ENCODE measurements around the gene NPTX2. TPM values are rescaled to one million over a fixed set of nuclear protein-coding genes. Genes with fewer than 3 reads are reported as not detected.

Gene NPTX2
- total and polyA plus RNA-seq, 2 of the 8 experiments (the other 6 are each of a cell fraction or from before 2014, with no cell fraction given), result 18.4 to 19.2 TPM

GRCh38 chr7:98575878-98576277 lies 41.2 kb upstream of the NPTX2 start:
- Histone ChIP-seq H3K36me3 (ENCODE audit: control insufficient read depth in 2 of 4, insufficient read depth in 4 of 4, low read length in 3 of 4) (no peaks in the 10 kb centered on the region), H2AFZ (ENCODE audit: low read length) (no peak overlapping the region), H2BK15ac (ENCODE audit: low read length) (no peak overlapping the region), H4K5ac (ENCODE audit: insufficient read length, low read depth, low read length) (no peak overlapping the region), H3K27ac (ENCODE audit: low read depth, low read length) (no peak overlapping the region), H4K20me1 (replicated peaks in 1 of 2; ENCODE audit: control insufficient read depth in 1 of 2, insufficient read depth in 2 of 2, low read length in 2 of 2) (no peaks in the 10 kb centered on the region), H3K4me2 (ENCODE audit: insufficient read depth in 1 of 2, low read depth in 2 of 2, low read length in 2 of 2) (no peak overlapping the region), H3K9ac (replicated peaks in 1 of 4; ENCODE audit: extremely low read depth in 1 of 4, low read depth in 3 of 4, low read length in 3 of 4) (no peak overlapping the region), H3K4me3 (ENCODE audit: extremely low read depth in 1 of 4, insufficient read depth in 2 of 4, low read depth in 3 of 4, low read length in 4 of 4) (no peak overlapping the region), H3K23me2 (ENCODE audit: low read depth, low read length) (no peaks in the 10 kb centered on the region), H3K79me2 (ENCODE audit: control insufficient read depth in 1 of 2, insufficient read depth in 2 of 2, low read length in 2 of 2) (no peaks in the 10 kb centered on the region), H2BK120ac (replicated peaks; ENCODE audit: low read depth, low read length) (no peak overlapping the region), H4K91ac (replicated peaks; ENCODE audit: insufficient read length, low read length) (no peak overlapping the region), H4K8ac (ENCODE audit: extremely low read depth, insufficient read depth, low read length) (no peak overlapping the region), H2AK5ac (ENCODE audit: low read depth, low read length) (no peak overlapping the region), H2BK12ac (ENCODE audit: low read depth, low read length) (no peak overlapping the region), H3K9me3 (ENCODE audit: insufficient read depth in 2 of 2, low read depth in 1 of 2, low read length in 1 of 2) (peaks cover 12 to 14% of the 10 kb centered on the region in 2 experiments), H3K18ac (ENCODE audit: extremely low read depth, low read length) (no peak overlapping the region), H3K23ac (ENCODE audit: insufficient read length) (no peak overlapping the region), H3K27me3 (replicated peaks in 1 of 4; ENCODE audit: control insufficient read depth in 3 of 4, extremely low read depth in 1 of 4, insufficient read depth in 3 of 4, low read length in 3 of 4) (no peaks in the 10 kb centered on the region), H3K4me1 (replicated peaks in 1 of 4; ENCODE audit: control insufficient read depth in 3 of 4, insufficient read depth in 4 of 4, low read length in 3 of 4) (no peaks in the 10 kb centered on the region), H3K14ac (ENCODE audit: insufficient read length) (no peak overlapping the region), H2BK5ac (ENCODE audit: low read depth, low read length) (no peak overlapping the region), H3K79me1 (ENCODE audit: low read depth, low read length) (no peaks in the 10 kb centered on the region), H2BK20ac (ENCODE audit: low read length) (no peak overlapping the region), H3K56ac (replicated peaks; ENCODE audit: insufficient read length, low read depth, low read length) (no peak overlapping the region), H3K4ac (replicated peaks; ENCODE audit: insufficient read length, low read depth, low read length) (no peak overlapping the region)
- POLR2A ChIA-PET (ENCODE audit: partially characterized antibody), result interaction anchor here (0.6 kb wide), 1 partner anchor 140 kb away, joined by 3 read pairs; no protein-coding TSS in a partner anchor
- WGBS, 2 experiments (ENCODE audit: extremely low coverage in 1 of 2, insufficient coverage in 1 of 2, insufficient read length in 1 of 2, insufficient replicate concordance in 2 of 2, low coverage in 1 of 2, low lambda C conversion rate in 2 of 2, missing lambda C conversion rate in 1 of 2), result 68% methylated on average over 2 of the region's 2 CpGs; no CpG with 5 or more reads in 1 of the 2 experiments
- no peak for FAIRE-seq
- TF ChIP-seq SIN3A (conservative IDR thresholded peaks at IDR 0.05 in 1 of 2, IDR thresholded peaks at IDR 0.05 in 1 of 2; ENCODE audit: low read depth in 1 of 2, low read length in 2 of 2) (no peak), EZH2 (IDR thresholded peaks at IDR 0.05; ENCODE audit: low read depth, low read length, severe bottlenecking) (no peak), TCF12 (IDR thresholded peaks at IDR 0.05; ENCODE audit: low read depth, low read length) (no peak), YY1 (IDR thresholded peaks at IDR 0.05; ENCODE audit: low read depth, low read length) (no peak), CTBP2 (IDR thresholded peaks at IDR 0.05; ENCODE audit: borderline replicate concordance, insufficient read depth, insufficient read length, low read length) (no peak)
- no peak for DNase-seq (ENCODE audit: low read depth in 1 of 2, low spot score in 2 of 2)
- CTCF ChIA-PET (ENCODE audit: partially characterized antibody), result interaction anchor here (0.7 to 1.1 kb wide), 2 partner anchors 76 to 256 kb away, joined by 3 read pairs; no protein-coding TSS in a partner anchor
